H1 (cell line): ENCODE results near the gene SYNDIG1. TPM values are rescaled to one million over a fixed set of nuclear protein-coding genes. Genes with fewer than 3 reads are reported as not detected.

Source experiments
- CTCF ChIA-PET: fragments of 300-600 bp; sonication (Branson Sonifier 250); formaldehyde crosslinking; loops from one replicate; lab custom pipeline; 2021; ENCODE audit not compliant: partially characterized antibody; lab: Charles Lee
- POLR2A ChIA-PET: fragments of 300-600 bp; sonication (Branson Sonifier 250); formaldehyde crosslinking; loops from one replicate; lab custom pipeline; 2021; ENCODE audit warnings: inconsistent platforms; ENCODE audit not compliant: partially characterized antibody; lab: Charles Lee
- DNase-seq, 2 experiments: peaks; one replicate each; pipeline versions ENCODE4 v3.0.0 to v3.0.0-alpha.2; 2010 to 2022; ENCODE audit warnings: low spot score in 2 of 2, low read depth in 1 of 2, mixed read lengths in 1 of 2
- FAIRE-seq: peaks from 2 replicates; lab custom pipeline; 2011; peaks lifted over from hg19 to GRCh38; lab: Jason Lieb, UNC
- H2AFZ ChIP-seq: 2 replicates; pipeline ENCODE4 v1.8.1; 2012; ENCODE audit warnings: low read length, inconsistent platforms
- H2AK5ac ChIP-seq: 2 replicates; pipeline ENCODE4 v1.6.1; 2013; ENCODE audit warnings: low read depth, low read length
- H2BK120ac ChIP-seq: replicated peaks from 2 replicates; pipeline ENCODE3; 2013; ENCODE audit warnings: low read depth, low read length, inconsistent platforms
- H2BK12ac ChIP-seq: 2 replicates; pipeline ENCODE4 v1.6.1; 2013; ENCODE audit warnings: low read depth, low read length
- H2BK15ac ChIP-seq: 2 replicates; pipeline ENCODE4 v1.6.1; 2013; ENCODE audit warnings: low read length
- H2BK20ac ChIP-seq: 2 replicates; pipeline ENCODE4 v1.6.1; 2013; ENCODE audit warnings: low read length
- H2BK5ac ChIP-seq: 2 replicates; pipeline ENCODE4 v1.6.1; 2013; ENCODE audit warnings: low read depth, low read length
- H3K14ac ChIP-seq: 2 replicates; pipeline ENCODE4 v1.6.1; 2013; ENCODE audit warnings: inconsistent platforms; ENCODE audit not compliant: insufficient read length
- H3K18ac ChIP-seq: 2 replicates; pipeline ENCODE4 v1.6.1; 2013; ENCODE audit warnings: low read length; ENCODE audit errors: extremely low read depth
- H3K23ac ChIP-seq: 2 replicates; pipeline ENCODE4 v1.6.1; 2013; ENCODE audit warnings: inconsistent platforms; ENCODE audit not compliant: insufficient read length
- H3K23me2 ChIP-seq: 2 replicates; pipeline ENCODE4 v1.6.1; 2013; ENCODE audit warnings: low read depth, low read length
- H3K27ac ChIP-seq: 2 replicates; pipeline ENCODE4 v1.6.1; 2011; ENCODE audit warnings: low read depth, low read length, inconsistent platforms
- H3K27me3 ChIP-seq, 4 experiments: replicated peaks in 1 of 4; 1 replicate in 1 of 4; 2 replicates in 3 of 4; pipeline versions ENCODE4 v1.6.1 to v1.8.1; 2011 to 2013; ENCODE audit warnings: low read length in 3 of 4, mild to moderate bottlenecking in 3 of 4, inconsistent platforms in 2 of 4, mixed read lengths in 2 of 4, moderate library complexity in 1 of 4; ENCODE audit not compliant: control insufficient read depth in 3 of 4, insufficient read depth in 3 of 4; ENCODE audit errors: extremely low read depth in 1 of 4
- H3K36me3 ChIP-seq, 4 experiments: 2 replicates each; pipeline versions ENCODE4 v1.6.1 to v1.8.1; 2011 to 2013; ENCODE audit warnings: mild to moderate bottlenecking in 4 of 4, low read length in 3 of 4, moderate library complexity in 2 of 4, control low read depth in 1 of 4, inconsistent platforms in 1 of 4; ENCODE audit not compliant: insufficient read depth in 4 of 4, control insufficient read depth in 2 of 4
- H3K4ac ChIP-seq: replicated peaks from 2 replicates; pipeline ENCODE3; 2013; ENCODE audit warnings: low read length, low read depth, mixed read lengths, inconsistent platforms; ENCODE audit not compliant: insufficient read length
- H3K4me1 ChIP-seq, 4 experiments: replicated peaks in 1 of 4; 1 replicate in 1 of 4; 2 replicates in 3 of 4; pipeline versions ENCODE4 v1.6.1 to v1.8.1; 2011 to 2013; ENCODE audit warnings: low read length in 3 of 4, inconsistent platforms in 2 of 4, mixed read lengths in 1 of 4; ENCODE audit not compliant: insufficient read depth in 4 of 4, control insufficient read depth in 3 of 4
- H3K4me2 ChIP-seq, 2 experiments: 2 replicates each; pipeline versions ENCODE4 v1.6.1 to v1.8.1; 2011 to 2013; ENCODE audit warnings: low read depth in 2 of 2, low read length in 2 of 2, control low read depth in 1 of 2, inconsistent platforms in 1 of 2, mild to moderate bottlenecking in 1 of 2; ENCODE audit not compliant: insufficient read depth in 1 of 2
- H3K4me3 ChIP-seq, 4 experiments: fragments of 200-600, 300-600 bp in 1 of 4; sonication (generic), shearing (Covaris generic), sonication (Bioruptor Twin) in 1 of 4; 2 replicates each; pipeline versions ENCODE4 v1.5.1 to v1.8.1; 2011 to 2016; ENCODE audit warnings: low read length in 4 of 4, low read depth in 3 of 4, control low read depth in 2 of 4, inconsistent platforms in 2 of 4, mild to moderate bottlenecking in 2 of 4, mixed read lengths in 1 of 4, moderate library complexity in 1 of 4; ENCODE audit not compliant: insufficient read depth in 2 of 4; ENCODE audit errors: extremely low read depth in 1 of 4
- H3K56ac ChIP-seq: replicated peaks from 2 replicates; pipeline ENCODE3; 2013; ENCODE audit warnings: low read depth, mild to moderate bottlenecking, mixed read lengths, low read length, inconsistent platforms; ENCODE audit not compliant: insufficient read length
- H3K79me1 ChIP-seq: 2 replicates; pipeline ENCODE4 v1.6.1; 2013; ENCODE audit warnings: low read depth, low read length, control low read depth
- H3K79me2 ChIP-seq, 2 experiments: 2 replicates each; pipeline versions ENCODE4 v1.6.1 to v1.8.1; 2012 to 2013; ENCODE audit warnings: low read length in 2 of 2, mild to moderate bottlenecking in 2 of 2, inconsistent platforms in 1 of 2; ENCODE audit not compliant: insufficient read depth in 2 of 2, control insufficient read depth in 1 of 2
- H3K9ac ChIP-seq, 4 experiments: replicated peaks in 1 of 4; 1 replicate in 1 of 4; 2 replicates in 3 of 4; pipeline versions ENCODE4 v1.6.1 to v1.8.1; 2011 to 2013; ENCODE audit warnings: low read depth in 3 of 4, low read length in 3 of 4, control low read depth in 2 of 4, mild to moderate bottlenecking in 2 of 4, moderate library complexity in 2 of 4, inconsistent platforms in 1 of 4; ENCODE audit errors: extremely low read depth in 1 of 4
- H3K9me3 ChIP-seq, 2 experiments: 2 replicates each; pipeline versions ENCODE4 v1.6.1 to v1.8.1; 2012 to 2013; ENCODE audit warnings: mild to moderate bottlenecking in 2 of 2, moderate library complexity in 2 of 2, control low read depth in 1 of 2, inconsistent platforms in 1 of 2, low read depth in 1 of 2, low read length in 1 of 2, mixed read lengths in 1 of 2; ENCODE audit not compliant: insufficient read depth in 2 of 2
- H4K20me1 ChIP-seq, 2 experiments: replicated peaks in 1 of 2; 2 replicates each; pipeline versions ENCODE3 to v1.8.1; 2011 to 2013; ENCODE audit warnings: inconsistent platforms in 2 of 2, low read length in 2 of 2, mild to moderate bottlenecking in 1 of 2; ENCODE audit not compliant: insufficient read depth in 2 of 2, control insufficient read depth in 1 of 2
- H4K5ac ChIP-seq: 2 replicates; pipeline ENCODE4 v1.6.1; 2013; ENCODE audit warnings: low read length, low read depth, mixed read lengths, inconsistent platforms; ENCODE audit not compliant: insufficient read length
- H4K8ac ChIP-seq: 2 replicates; pipeline ENCODE4 v1.8.0; 2013; ENCODE audit warnings: mild to moderate bottlenecking, moderate library complexity, low read length, inconsistent platforms; ENCODE audit not compliant: insufficient read depth; ENCODE audit errors: extremely low read depth
- H4K91ac ChIP-seq: replicated peaks from 2 replicates; pipeline ENCODE3; 2013; ENCODE audit warnings: low read length, mixed read lengths, inconsistent platforms; ENCODE audit not compliant: insufficient read length
- ATF3 ChIP-seq: IDR thresholded peaks from 2 replicates; pipeline ENCODE4 v1.6.1; 2011; ENCODE audit warnings: low read depth, mild to moderate bottlenecking, low read length; ENCODE audit not compliant: insufficient read depth
- BACH1 ChIP-seq: IDR thresholded peaks from 2 replicates; pipeline ENCODE4 v1.6.1; 2012; ENCODE audit warnings: low read length, improper control_type of control experiment
- EP300 ChIP-seq, 2 experiments: IDR thresholded peaks; 1 replicate in 1 of 2; 2 replicates in 1 of 2; pipeline ENCODE4 v1.6.1; 2011 to 2012; ENCODE audit warnings: low read depth in 2 of 2, low read length in 2 of 2, mild to moderate bottlenecking in 2 of 2, borderline replicate concordance in 1 of 2, inconsistent platforms in 1 of 2, moderate library complexity in 1 of 2
- GTF2F1 ChIP-seq: IDR thresholded peaks from 2 replicates; pipeline ENCODE4 v1.6.1; 2012; ENCODE audit warnings: low read depth, low read length, improper control_type of control experiment, borderline replicate concordance
- KDM4A ChIP-seq: IDR thresholded peaks from one replicate; pipeline ENCODE4 v1.7.1; 2012; ENCODE audit warnings: low read depth, mild to moderate bottlenecking, moderate library complexity, low read length, inconsistent platforms; ENCODE audit not compliant: severe bottlenecking
- NANOG ChIP-seq: IDR thresholded peaks from 2 replicates; pipeline ENCODE4 v1.6.1; 2011; ENCODE audit warnings: low read length, low read depth, mild to moderate bottlenecking, inconsistent platforms; ENCODE audit not compliant: insufficient read depth, poor library complexity, severe bottlenecking
- POU5F1 ChIP-seq: IDR thresholded peaks from 2 replicates; pipeline ENCODE4 v1.6.1; 2011; ENCODE audit warnings: low read depth, mild to moderate bottlenecking, low read length, moderate library complexity
- RAD21 ChIP-seq, 2 experiments: IDR thresholded peaks in 1 of 2; conservative IDR thresholded peaks in 1 of 2; 2 replicates each; pipeline ENCODE4 v1.6.1; 2011; ENCODE audit warnings: low read depth in 2 of 2, low read length in 2 of 2, improper control_type of control experiment in 1 of 2, inconsistent platforms in 1 of 2, mild to moderate bottlenecking in 1 of 2, moderate library complexity in 1 of 2
- SUZ12 ChIP-seq: fragments of 200-600 bp; sonication (generic); IDR thresholded peaks from 2 replicates; pipeline ENCODE4 v1.6.1; 2012; ENCODE audit warnings: mild to moderate bottlenecking, inconsistent platforms, low read length, moderate library complexity, mixed read lengths
- TAF7 ChIP-seq: optimal IDR thresholded peaks from 2 replicates; pipeline ENCODE3; 2011; ENCODE audit warnings: low read depth, mild to moderate bottlenecking, inconsistent platforms, low read length, moderate library complexity, borderline replicate concordance
- WGBS, 2 experiments: shearing (Covaris generic) in 1 of 2; methylation state at CpG; one replicate each; pipeline versions ENCODE4 v1.1.6 to v1.1.7; 2013 to 2015; ENCODE audit warnings: low lambda C conversion rate in 2 of 2, mixed read lengths in 2 of 2, inconsistent platforms in 1 of 2, low coverage in 1 of 2, missing lambda C conversion rate in 1 of 2; ENCODE audit not compliant: insufficient replicate concordance in 2 of 2, insufficient coverage in 1 of 2, insufficient read length in 1 of 2; ENCODE audit errors: extremely low coverage in 1 of 2, missing lambda C conversion rate in 1 of 2; 5-methylcytosine and 5-hydroxymethylcytosine counted together
- polyA plus RNA-seq, 7 experiments: library from polyadenylated mRNA; depleted of rRNA in 3 of 7; stranded (reverse) in 5 of 7; unstranded in 2 of 7; fragments of >200 nt in 5 of 7; fragments of 200-250 nt in 2 of 7; gene quantifications; 1 replicate in 5 of 7; 2 replicates in 1 of 7; 4 replicates in 1 of 7; pipeline versions ENCODE4 v1.2.1 to v1.2.3, GENCODE V29; 2011 to 2013; ENCODE audit warnings: missing spikeins in 2 of 7, mixed read lengths in 2 of 7
- total RNA-seq: library from RNA; stranded (reverse); fragmentation: NEBNext Ultra II Directional; extraction: Animal tissue kit (Norgen Biotek cat#: 25700); gene quantifications from 2 replicates; pipeline ENCODE4 v1.2.1, GENCODE V29; 2021

Gene SYNDIG1
- total and polyA plus RNA-seq, 2 of the 8 experiments (the other 6 are each of a cell fraction or from before 2014, with no cell fraction given), result 6.5 to 7.8 TPM

- 85% methylated on average over 9 of the region's 9 CpGs; no CpG with 5 or more reads in 1 of the 2 experiments for WGBS, 2 experiments
- H3K4me1 ChIP-seq, result peaks cover 2 to 12% (median 6%) of the 10 kb centered on the region in 4 experiments
- no peaks in the 10 kb centered on the region for H3K27me3 ChIP-seq
- TF ChIP-seq POU5F1 (no peak), KDM4A (no peak), NANOG (no peak), ATF3 (no peak), BACH1 (no peak), EP300 (IDR thresholded peaks at IDR 0.05; ENCODE audit: borderline replicate concordance in 1 of 2, low read depth in 2 of 2, low read length in 2 of 2) (no peak), SUZ12 (no peak), RAD21 (IDR thresholded peaks at IDR 0.05 in 1 of 2, conservative IDR thresholded peaks at IDR 0.05 in 1 of 2; ENCODE audit: low read depth in 2 of 2, low read length in 2 of 2) (no peak), GTF2F1 (no peak), TAF7 (no peak)
Observed at GRCh38 chr20:24608926-24609667, 139.7 kb downstream of the SYNDIG1 start.

More at GRCh38 chr20:24608926-24609667, 139.7 kb downstream of the SYNDIG1 start:
- no peak overlapping the region for H3K4me2 ChIP-seq
- H3K4me3 ChIP-seq, result no peak overlapping the region
- no peaks in the 10 kb centered on the region for H3K79me2 ChIP-seq
- H2BK15ac ChIP-seq, result no peak overlapping the region
- no peak overlapping the region for H2AK5ac ChIP-seq
- no peak overlapping the region for H3K56ac ChIP-seq
- no peak overlapping the region for H3K14ac ChIP-seq
- no peak overlapping the region for H4K5ac ChIP-seq
- H3K4ac ChIP-seq, result no peak overlapping the region
- H3K27ac ChIP-seq, result no peak overlapping the region
- H2BK20ac ChIP-seq, result no peak overlapping the region
- H3K79me1 ChIP-seq, result no peaks in the 10 kb centered on the region
- CTCF ChIA-PET, result interaction anchor here (0.6 to 1.5 kb wide), 5 partner anchors 9 to 61 kb away, joined by 3 to 5 read pairs (median 3); no protein-coding TSS in a partner anchor
- no peaks in the 10 kb centered on the region for H4K20me1 ChIP-seq
- FAIRE-seq (no peak), DNase-seq (no peak)
- no peak overlapping the region for H2BK120ac ChIP-seq
- H4K91ac ChIP-seq, result no peak overlapping the region
- no peak overlapping the region for H2BK5ac ChIP-seq
- H2AFZ ChIP-seq, result no peak overlapping the region
- no peaks in the 10 kb centered on the region for H3K23me2 ChIP-seq
- no peak overlapping the region for H3K23ac ChIP-seq
- H3K36me3 ChIP-seq, result no peaks in the 10 kb centered on the region; a peak in 1 of 8 replicates
- H3K9me3 ChIP-seq, result no peaks in the 10 kb centered on the region
- no peak overlapping the region for H3K9ac ChIP-seq
- H4K8ac ChIP-seq, result no peak overlapping the region
- POLR2A ChIA-PET, result no interaction called here
- no peak overlapping the region for H3K18ac ChIP-seq
- H2BK12ac ChIP-seq, result no peak overlapping the region
